SU-DHL-6 (cell line): ENCODE measurements around the gene WWP2.
A peak's percentile ranks its signal among the peaks of the same experiment; 100 is the strongest.
"Not testable (repeated sequence)": the region's sequence is repeated elsewhere in the genome, so short reads cannot be mapped to it uniquely, and the experiment has no call there.

Experiments used
- H2AFZ ChIP-seq: fragments of 200-600 bp; sonication (generic); 2 replicates; pipeline ENCODE4 v1.6.1; 2014; ENCODE audit warnings: low read depth, mild to moderate bottlenecking, moderate library complexity, mixed read lengths, antibody characterized with exemption, low read length; ENCODE audit not compliant: severe bottlenecking
- H3F3A ChIP-seq: fragments of 200-600 bp; shearing (Covaris generic); 2 replicates; pipeline ENCODE4 v1.6.0; 2016; ENCODE audit warnings: antibody characterized with exemption, mild to moderate bottlenecking; ENCODE audit not compliant: insufficient read depth
- H3K27ac ChIP-seq: fragments of 200-600 bp; sonication (generic); 2 replicates; pipeline ENCODE4 v1.5.1; 2016; ENCODE audit warnings: low read depth, mild to moderate bottlenecking, low read length, moderate library complexity, mixed read lengths
- H3K27me3 ChIP-seq: fragments of 200-600 bp; sonication (generic), shearing (Covaris generic); 2 replicates; pipeline ENCODE4 v1.6.0; 2014; ENCODE audit warnings: mild to moderate bottlenecking, low read length
- H3K36me3 ChIP-seq: fragments of 200-600 bp; sonication (generic); 2 replicates; pipeline ENCODE4 v1.6.1; 2014; ENCODE audit warnings: mild to moderate bottlenecking, low read length, mixed read lengths
- H3K4me2 ChIP-seq: fragments of 300-600, 200-600 bp; shearing (Covaris generic), sonication (generic); 2 replicates; pipeline ENCODE4 v1.6.0; 2014; ENCODE audit warnings: low read length, low read depth, mild to moderate bottlenecking; ENCODE audit not compliant: poor library complexity, severe bottlenecking
- H3K4me3 ChIP-seq: fragments of 200-600 bp; sonication (generic); 2 replicates; pipeline ENCODE4 v1.5.1; 2014; ENCODE audit warnings: antibody characterized with exemption, low read length, mild to moderate bottlenecking, mixed read lengths; ENCODE audit not compliant: insufficient read depth, poor library complexity, severe bottlenecking
- H3K79me2 ChIP-seq: fragments of 200-600 bp; sonication (generic); 2 replicates; pipeline ENCODE4 v1.6.1; 2014; ENCODE audit warnings: mild to moderate bottlenecking, low read length, moderate library complexity; ENCODE audit not compliant: insufficient read depth
- H3K9ac ChIP-seq: fragments of 200-600 bp; sonication (generic); 2 replicates; pipeline ENCODE4 v1.7.0; 2014; ENCODE audit warnings: mild to moderate bottlenecking, low read length
- H3K9me2 ChIP-seq: fragments of 200-600 bp; sonication (generic); replicated peaks from 2 replicates; pipeline ENCODE4 v1.6.1; 2014; ENCODE audit warnings: low read length; ENCODE audit not compliant: insufficient read depth
- H3K9me3 ChIP-seq: fragments of 200-600 bp; sonication (generic); 2 replicates; pipeline ENCODE4 v1.6.1; 2014; ENCODE audit warnings: low read length, mixed read lengths; ENCODE audit not compliant: insufficient read depth
- H4K20me1 ChIP-seq: fragments of 200-600 bp; sonication (generic); 2 replicates; pipeline ENCODE4 v1.6.1; 2014; ENCODE audit warnings: low read depth, mild to moderate bottlenecking, antibody characterized with exemption, low read length, moderate library complexity, mixed read lengths
- EZH2phosphoT487 ChIP-seq: fragments of 200-600 bp; sonication (generic), shearing (Covaris generic); conservative IDR thresholded peaks from 2 replicates; pipeline ENCODE4 v1.6.1; 2018; ENCODE audit warnings: mild to moderate bottlenecking, antibody characterized with exemption, low read length, moderate library complexity, mixed read lengths
- TF ChIP-seq, protein P1 (sequence below): fragments of 200-600 bp; sonication (generic); IDR thresholded peaks from one replicate; pipeline ENCODE4 v1.5.1; 2017; ENCODE audit warnings: antibody characterized with exemption, mild to moderate bottlenecking, low read length, moderate library complexity; ENCODE audit not compliant: insufficient read depth, poor library complexity, severe bottlenecking

Gene WWP2

DNA sequence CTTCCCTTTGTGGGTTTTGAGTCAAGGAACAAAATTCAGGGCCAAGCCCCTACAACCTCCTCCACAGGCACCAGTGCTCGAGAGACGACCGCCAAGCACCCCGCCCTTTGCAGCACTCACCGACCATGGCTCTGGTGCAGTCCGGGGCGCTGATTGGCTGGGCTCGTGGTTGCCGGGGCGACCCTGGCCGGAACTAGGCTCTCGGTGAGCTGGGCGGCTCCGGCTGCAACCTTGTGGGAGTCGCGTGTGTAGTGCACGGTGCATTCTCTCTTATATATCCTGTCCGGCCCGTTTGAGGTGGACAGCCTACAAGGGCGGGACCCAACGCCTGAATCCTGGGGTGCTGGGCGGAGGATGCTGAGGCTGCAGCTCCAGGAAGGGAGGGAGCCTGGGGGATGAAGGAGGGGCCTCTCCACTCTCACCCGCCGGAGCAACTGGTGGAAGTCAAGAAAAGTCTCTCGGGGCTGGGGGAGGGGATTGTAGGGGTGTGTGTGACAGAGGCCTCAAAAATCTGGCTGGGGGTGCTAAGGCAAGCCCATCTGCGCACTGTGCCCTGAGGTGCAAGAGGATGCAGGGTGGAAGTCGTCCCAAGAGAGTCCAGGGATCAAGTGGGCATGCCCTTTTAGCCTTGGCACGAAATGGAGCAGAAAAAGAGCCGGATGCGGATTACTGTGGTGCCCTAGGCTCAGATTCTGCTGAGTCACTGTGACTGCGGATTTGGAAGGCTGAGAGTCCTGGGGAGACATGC is 35.6 kb upstream of the WWP2 start, which contains the start of gene NQO1:
Gene NQO1, minus strand, starts transcription at position 248 of the 748 bp plus-strand sequence. Its CDS starts 121 bp downstream, at position 127.
- no peaks in the 10 kb centered on the region for H3K27me3 ChIP-seq
- no peak for TF ChIP-seq EZH2phosphoT487
- TF ChIP-seq, protein P1, sequence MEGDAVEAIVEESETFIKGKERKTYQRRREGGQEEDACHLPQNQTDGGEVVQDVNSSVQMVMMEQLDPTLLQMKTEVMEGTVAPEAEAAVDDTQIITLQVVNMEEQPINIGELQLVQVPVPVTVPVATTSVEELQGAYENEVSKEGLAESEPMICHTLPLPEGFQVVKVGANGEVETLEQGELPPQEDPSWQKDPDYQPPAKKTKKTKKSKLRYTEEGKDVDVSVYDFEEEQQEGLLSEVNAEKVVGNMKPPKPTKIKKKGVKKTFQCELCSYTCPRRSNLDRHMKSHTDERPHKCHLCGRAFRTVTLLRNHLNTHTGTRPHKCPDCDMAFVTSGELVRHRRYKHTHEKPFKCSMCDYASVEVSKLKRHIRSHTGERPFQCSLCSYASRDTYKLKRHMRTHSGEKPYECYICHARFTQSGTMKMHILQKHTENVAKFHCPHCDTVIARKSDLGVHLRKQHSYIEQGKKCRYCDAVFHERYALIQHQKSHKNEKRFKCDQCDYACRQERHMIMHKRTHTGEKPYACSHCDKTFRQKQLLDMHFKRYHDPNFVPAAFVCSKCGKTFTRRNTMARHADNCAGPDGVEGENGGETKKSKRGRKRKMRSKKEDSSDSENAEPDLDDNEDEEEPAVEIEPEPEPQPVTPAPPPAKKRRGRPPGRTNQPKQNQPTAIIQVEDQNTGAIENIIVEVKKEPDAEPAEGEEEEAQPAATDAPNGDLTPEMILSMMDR = no peak
- H3K9me3 ChIP-seq = no peaks in the 10 kb centered on the region
- H3F3A ChIP-seq = no peaks in the 10 kb centered on the region
- H3K4me2 ChIP-seq = peak within 1 kb of the TSS; percentile 86
- H3K9ac ChIP-seq = peak within 1 kb of the TSS; percentile 62
- no peaks in the 10 kb centered on the region for H3K9me2 ChIP-seq
- H4K20me1 ChIP-seq = no peaks in the 10 kb centered on the region
- peak within 1 kb of the TSS; percentile 51 for H3K27ac ChIP-seq
- peak within 1 kb of the TSS; percentile 57 for H3K4me3 ChIP-seq
- H3K79me2 ChIP-seq = no peaks in the 10 kb centered on the region
- no peaks in the 10 kb centered on the region for H3K36me3 ChIP-seq
- H2AFZ ChIP-seq = peak within 1 kb of the TSS; percentile 98

- H3K79me2 ChIP-seq = no peaks in the 10 kb centered on the region
Measured at GRCh38 chr16:69727916-69728270, 34.2 kb upstream of the WWP2 start.

GRCh38 chr16:69729030-69729429 is 33.1 kb upstream of the WWP2 start:
- H3K79me2 ChIP-seq, H3K27ac ChIP-seq, H3K36me3 ChIP-seq, H3F3A ChIP-seq, H2AFZ ChIP-seq, H4K20me1 ChIP-seq, H3K9ac ChIP-seq, H3K4me2 ChIP-seq, H3K9me2 ChIP-seq, H3K9me3 ChIP-seq, H3K4me3 ChIP-seq, H3K27me3 ChIP-seq: not testable (repeated sequence)

More at GRCh38 chr16:69727916-69728270, 34.2 kb upstream of the WWP2 start:
- Histone ChIP-seq H2AFZ (no peak overlapping the region), H3K9me3 (no peaks in the 10 kb centered on the region), H3K4me3 (no peak overlapping the region), H3K9ac (no peak overlapping the region), H3K27me3 (no peaks in the 10 kb centered on the region), H3F3A (no peaks in the 10 kb centered on the region), H3K27ac (no peak overlapping the region), H3K36me3 (no peaks in the 10 kb centered on the region), H3K9me2 (no peaks in the 10 kb centered on the region), H3K4me2 (no peak overlapping the region), H4K20me1 (no peaks in the 10 kb centered on the region)
- no peak for TF ChIP-seq EZH2phosphoT487
- TF ChIP-seq, protein P1 = no peak

DNA sequence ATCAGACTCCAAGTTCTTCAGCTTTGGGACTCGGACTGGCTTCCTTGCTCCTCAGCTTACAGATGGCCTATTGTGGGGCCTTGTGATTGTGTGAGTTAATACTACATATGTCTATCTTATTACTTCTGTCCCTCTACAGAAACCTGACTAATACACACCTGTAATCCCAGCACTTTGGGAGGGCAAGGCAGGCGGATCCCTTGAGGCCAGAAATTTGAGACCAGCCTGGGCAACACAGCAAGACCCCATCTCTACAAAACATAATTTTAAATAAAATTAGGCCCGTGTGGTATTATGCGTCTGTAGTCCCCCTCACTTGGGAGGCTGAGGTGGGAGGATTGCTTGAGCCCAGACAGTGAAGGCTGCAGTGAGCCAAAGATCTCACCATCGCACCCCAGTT is 30.9 kb upstream of the WWP2 start:
- H3K79me2 ChIP-seq, H3K4me2 ChIP-seq, H3K27ac ChIP-seq, H3K9me2 ChIP-seq, H4K20me1 ChIP-seq, H3K9me3 ChIP-seq, H3K9ac ChIP-seq, H3K27me3 ChIP-seq, H3K36me3 ChIP-seq, H3K4me3 ChIP-seq, H3F3A ChIP-seq, H2AFZ ChIP-seq: not testable (repeated sequence)
